Neuronal stem cell (in vitro differentiated cells): Measurements from ENCODE around the gene RABL3.

Experiments
- DNase-seq: peaks from one replicate; pipeline ENCODE4 v3.0.0-alpha.2; 2013; ENCODE audit warnings: low spot score
- H2AFZ ChIP-seq: one replicate; pipeline ENCODE4 v1.6.1; 2013; ENCODE audit warnings: mild to moderate bottlenecking, low read length, inconsistent platforms
- H2AK5ac ChIP-seq: 2 replicates; pipeline ENCODE4 v1.6.1; 2013; ENCODE audit warnings: low read depth, mild to moderate bottlenecking, inconsistent platforms, low read length, moderate library complexity, mixed read lengths
- H2BK120ac ChIP-seq: 2 replicates; pipeline ENCODE4 v1.6.1; 2013; ENCODE audit warnings: low read depth, mild to moderate bottlenecking, inconsistent platforms, low read length, moderate library complexity, mixed read lengths
- H2BK12ac ChIP-seq: one replicate; pipeline ENCODE4 v1.6.1; 2013; ENCODE audit warnings: low read length, inconsistent platforms
- H2BK15ac ChIP-seq: 2 replicates; pipeline ENCODE4 v1.6.1; 2013; ENCODE audit warnings: mild to moderate bottlenecking, low read length, inconsistent platforms, mixed read lengths
- H2BK5ac ChIP-seq: one replicate; pipeline ENCODE4 v1.6.1; 2013; ENCODE audit warnings: inconsistent platforms, mild to moderate bottlenecking, low read length, moderate library complexity
- H3K14ac ChIP-seq: one replicate; pipeline ENCODE4 v1.6.1; 2013; ENCODE audit warnings: low read length, inconsistent platforms
- H3K18ac ChIP-seq: 2 replicates; pipeline ENCODE4 v1.6.1; 2013; ENCODE audit warnings: low read length, inconsistent platforms
- H3K23ac ChIP-seq: 2 replicates; pipeline ENCODE4 v1.6.1; 2013; ENCODE audit warnings: low read depth, mild to moderate bottlenecking, mixed read lengths, low read length, inconsistent platforms; ENCODE audit not compliant: poor library complexity
- H3K27ac ChIP-seq: replicated peaks from 3 replicates; pipeline ENCODE4 v1.5.1; 2013; ENCODE audit warnings: low read length, inconsistent platforms
- H3K27me3 ChIP-seq, 3 experiments: 2 replicates each; pipeline ENCODE4 v1.6.1; 2013; ENCODE audit warnings: low read length in 3 of 3, mild to moderate bottlenecking in 2 of 3, inconsistent platforms in 1 of 3, low read depth in 1 of 3, mixed read lengths in 1 of 3, moderate library complexity in 1 of 3; ENCODE audit not compliant: control insufficient read depth in 3 of 3, insufficient read depth in 3 of 3
- H3K36me3 ChIP-seq, 2 donors: replicated peaks in 1 of 2; 2 replicates each; pipeline ENCODE4 v1.6.1; 2013; ENCODE audit warnings: low read length in 2 of 2; ENCODE audit not compliant: control insufficient read depth in 2 of 2, insufficient read depth in 2 of 2
- H3K4ac ChIP-seq: 2 replicates; pipeline ENCODE4 v1.6.1; 2013; ENCODE audit warnings: inconsistent platforms, mild to moderate bottlenecking, low read length, moderate library complexity
- H3K4me1 ChIP-seq, 2 donors: 1 replicate in 1 of 2; 2 replicates in 1 of 2; pipeline ENCODE4 v1.6.1; 2013; ENCODE audit warnings: low read length in 2 of 2, low read depth in 1 of 2; ENCODE audit not compliant: control insufficient read depth in 2 of 2, insufficient read depth in 1 of 2
- H3K4me2 ChIP-seq: one replicate; pipeline ENCODE4 v1.6.1; 2013; ENCODE audit warnings: mild to moderate bottlenecking, low read length, inconsistent platforms; ENCODE audit not compliant: insufficient read depth, poor library complexity, severe bottlenecking
- H3K4me3 ChIP-seq, 2 donors: 2 replicates each; pipeline ENCODE4 v1.5.1; 2013; ENCODE audit warnings: low read length in 2 of 2, mild to moderate bottlenecking in 2 of 2, inconsistent platforms in 1 of 2, moderate library complexity in 1 of 2
- H3K79me1 ChIP-seq: one replicate; pipeline ENCODE4 v1.6.1; 2013; ENCODE audit warnings: low read depth, mild to moderate bottlenecking, inconsistent platforms, low read length, moderate library complexity
- H3K9ac ChIP-seq: one replicate; pipeline ENCODE4 v1.6.1; 2013; ENCODE audit warnings: mild to moderate bottlenecking, low read depth, low read length, inconsistent platforms; ENCODE audit not compliant: poor library complexity
- H3K9me3 ChIP-seq, 2 donors: replicated peaks in 1 of 2; 2 replicates each; pipeline versions ENCODE3 to v1.6.1; 2013; ENCODE audit warnings: low read length in 2 of 2, mild to moderate bottlenecking in 2 of 2, inconsistent platforms in 1 of 2, low read depth in 1 of 2, mixed read lengths in 1 of 2, moderate library complexity in 1 of 2; ENCODE audit not compliant: control insufficient read depth in 2 of 2, insufficient read depth in 1 of 2
- H4K8ac ChIP-seq: one replicate; pipeline ENCODE4 v1.6.1; 2013; ENCODE audit warnings: low read depth, mild to moderate bottlenecking, inconsistent platforms, low read length, moderate library complexity
- H4K91ac ChIP-seq: one replicate; pipeline ENCODE4 v1.6.1; 2013; ENCODE audit warnings: low read length, low read depth, mild to moderate bottlenecking, inconsistent platforms; ENCODE audit not compliant: poor library complexity
- WGBS, 2 donors: extraction: QIAGEN DNeasy Blood & Tissue Kit; methylation state at CpG; one replicate each; pipeline ENCODE4 v1.1.7; 2013; ENCODE audit warnings: missing lambda C conversion rate in 2 of 2, mixed read lengths in 1 of 2; ENCODE audit not compliant: insufficient read length in 2 of 2, insufficient replicate concordance in 1 of 2; ENCODE audit errors: extremely low coverage in 2 of 2; 5-methylcytosine and 5-hydroxymethylcytosine counted together

Gene RABL3

DNA sequence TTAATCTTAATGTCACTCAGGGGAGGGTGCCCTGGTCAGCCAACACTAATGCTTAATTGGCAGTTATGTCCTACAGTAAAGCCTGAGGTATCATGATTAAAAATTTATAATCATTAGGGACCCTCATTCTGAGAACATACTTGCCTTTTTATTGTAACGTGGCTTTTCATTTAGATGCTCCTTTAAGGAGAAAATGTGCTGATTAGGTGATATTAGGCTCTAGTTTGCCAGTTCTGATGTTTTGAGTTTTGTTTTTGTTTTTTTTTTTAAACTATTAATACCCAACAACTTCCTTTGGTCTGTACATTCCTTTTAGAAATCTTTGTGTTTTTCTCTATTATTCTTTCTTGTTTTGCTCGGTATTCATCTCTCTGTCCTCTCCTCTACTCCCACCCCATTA is 10.5 kb upstream of the RABL3 start:
- Histone ChIP-seq H3K36me3 (peaks cover 1 to 64% of the 10 kb centered on the region in 2 donors), H3K4me3 (no peak overlapping the region), H2BK5ac (no peak overlapping the region), H3K9me3 (peaks cover 0 to 2% of the 10 kb centered on the region in 2 donors), H3K4me1 (no peaks in the 10 kb centered on the region), H2BK15ac (no peak overlapping the region), H4K8ac (no peak overlapping the region), H3K14ac (no peak overlapping the region), H3K9ac (no peak overlapping the region), H3K79me1 (no peaks in the 10 kb centered on the region), H3K27ac (no peak overlapping the region), H3K23ac (no peak overlapping the region), H3K4ac (no peak overlapping the region), H2BK12ac (no peak overlapping the region), H4K91ac (no peak overlapping the region), H2AFZ (no peak overlapping the region), H2BK120ac (no peak overlapping the region), H2AK5ac (no peak overlapping the region), H3K4me2 (no peak overlapping the region), H3K18ac (no peak overlapping the region), H3K27me3 (no peaks in the 10 kb centered on the region)
- WGBS, 2 donors, result no CpG with 5 or more reads among the region's 2 CpGs
- DNase-seq, result no peak

DNA sequence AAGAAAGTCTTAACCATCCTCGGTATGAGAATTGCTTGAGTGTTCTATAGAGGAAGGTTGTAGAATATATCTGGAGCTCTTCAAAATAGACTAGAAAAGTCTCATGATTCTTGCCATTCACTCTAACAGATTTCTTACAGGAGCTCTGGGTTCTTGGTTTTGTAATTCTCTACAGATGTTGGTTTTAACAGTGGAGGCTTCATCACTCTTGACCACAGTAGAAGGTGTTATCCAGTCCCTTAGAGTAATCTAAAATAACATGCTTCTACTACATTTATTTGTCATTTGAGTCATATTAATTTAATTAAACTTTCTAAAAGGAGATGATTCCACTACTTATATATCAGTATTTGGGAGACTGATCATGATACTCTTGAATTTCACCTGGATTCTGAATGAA is 9.9 kb upstream of the RABL3 start:
- no peak overlapping the region for H3K9ac ChIP-seq
- no peak overlapping the region for H2BK12ac ChIP-seq
- H2BK5ac ChIP-seq, result no peak overlapping the region
- H2BK120ac ChIP-seq, result no peak overlapping the region
- H2AK5ac ChIP-seq, result no peak overlapping the region
- H3K4me2 ChIP-seq, result no peak overlapping the region
- no peak overlapping the region for H4K8ac ChIP-seq
- H3K18ac ChIP-seq, result no peak overlapping the region
- no peak overlapping the region for H3K4me3 ChIP-seq
- H2BK15ac ChIP-seq, result no peak overlapping the region
- H2AFZ ChIP-seq, result no peak overlapping the region
- no peak overlapping the region for H3K27ac ChIP-seq
- H3K9me3 ChIP-seq, result peaks cover 0 to 6% of the 10 kb centered on the region in 2 donors
- no CpG with 5 or more reads among the region's 1 CpG for WGBS, 2 donors
- H3K36me3 ChIP-seq, result peaks cover 1 to 58% of the 10 kb centered on the region in 2 donors
- H3K4ac ChIP-seq, result no peak overlapping the region
- no peaks in the 10 kb centered on the region for H3K4me1 ChIP-seq
- H3K14ac ChIP-seq, result no peak overlapping the region
- no peak overlapping the region for H3K23ac ChIP-seq
- no peaks in the 10 kb centered on the region for H3K27me3 ChIP-seq
- peaks cover 1% of the 10 kb centered on the region for H3K79me1 ChIP-seq
- no peak overlapping the region for H4K91ac ChIP-seq
- DNase-seq, result no peak

DNA sequence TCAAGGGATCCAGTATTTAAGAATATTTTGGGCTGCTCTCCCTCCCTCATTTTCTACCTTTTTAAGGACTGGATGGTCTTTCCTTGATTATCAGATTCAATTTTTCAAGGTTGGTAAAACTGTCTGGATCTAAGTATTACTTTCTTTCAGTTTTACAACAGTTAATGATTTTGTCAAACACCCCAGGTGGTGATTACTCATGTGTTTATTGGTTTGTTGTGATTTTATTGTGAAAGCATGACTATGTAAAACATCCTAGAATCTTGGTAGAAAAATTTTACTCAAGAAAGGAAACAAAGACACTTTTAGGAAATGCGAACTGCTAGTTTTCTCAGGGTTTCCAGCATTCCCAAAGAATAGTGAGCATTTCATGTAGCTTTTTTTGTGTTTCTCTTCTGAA is 7.5 kb upstream of the RABL3 start:
- no CpG with 5 or more reads among the region's 1 CpG for WGBS, 2 donors
- H3K23ac ChIP-seq, result no peak overlapping the region

DNA sequence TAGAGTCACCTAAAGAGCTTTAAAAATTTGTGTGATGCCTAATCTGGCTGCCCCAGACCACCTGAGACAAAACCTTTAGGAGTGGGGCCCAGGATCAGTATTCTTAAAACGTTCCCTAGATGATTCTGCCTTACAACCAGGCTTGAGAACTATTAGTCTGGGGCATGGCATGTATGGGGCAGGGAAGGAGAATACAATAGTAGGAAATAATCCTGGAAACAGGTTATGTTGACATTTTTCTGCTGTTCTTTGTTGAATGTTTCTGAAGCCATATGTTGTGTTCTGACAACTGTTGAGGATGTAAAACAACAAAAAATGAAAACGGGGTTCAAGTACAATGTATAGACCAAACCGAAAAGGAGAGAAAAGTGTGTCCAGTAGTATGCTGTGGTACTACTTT is 3.1 kb upstream of the RABL3 start:
- no peak overlapping the region for H2BK5ac ChIP-seq
- no peak overlapping the region for H3K14ac ChIP-seq
- no peak overlapping the region for H3K23ac ChIP-seq
- H3K27me3 ChIP-seq, result no peaks in the 10 kb centered on the region
- no peak overlapping the region for H3K9ac ChIP-seq
- no peak overlapping the region for H3K4me3 ChIP-seq
- no peak overlapping the region for H2AFZ ChIP-seq
- H3K9me3 ChIP-seq, result peaks cover 0 to 4% of the 10 kb centered on the region in 2 donors
- peaks cover 6% of the 10 kb centered on the region for H3K79me1 ChIP-seq
- H4K91ac ChIP-seq, result no peak overlapping the region
- H3K4me2 ChIP-seq, result no peak overlapping the region
- WGBS, 2 donors, result no CpG with 5 or more reads among the region's 3 CpGs
- H4K8ac ChIP-seq, result no peak overlapping the region
- no peak for DNase-seq
- no peak overlapping the region for H3K18ac ChIP-seq
- no peak overlapping the region for H2BK12ac ChIP-seq
- no peak overlapping the region for H2BK15ac ChIP-seq
- no peak overlapping the region for H2AK5ac ChIP-seq
- peaks cover 5 to 9% of the 10 kb centered on the region in 2 donors for H3K4me1 ChIP-seq
- H3K27ac ChIP-seq, result no peak overlapping the region
- H3K4ac ChIP-seq, result no peak overlapping the region
- H2BK120ac ChIP-seq, result no peak overlapping the region
- peaks cover 1 to 4% of the 10 kb centered on the region in 2 donors for H3K36me3 ChIP-seq

More for the DNA sequence above, 7.5 kb upstream of the RABL3 start:
- H3K18ac ChIP-seq, result no peak overlapping the region
- no peak overlapping the region for H2AFZ ChIP-seq
- peaks cover 1% of the 10 kb centered on the region for H3K79me1 ChIP-seq
- no peak overlapping the region for H2BK120ac ChIP-seq
- H3K4me3 ChIP-seq, result no peak overlapping the region
- H2BK5ac ChIP-seq, result no peak overlapping the region
- no peak overlapping the region for H4K8ac ChIP-seq
- H2BK15ac ChIP-seq, result no peak overlapping the region
- no peak overlapping the region for H3K27ac ChIP-seq
- H3K36me3 ChIP-seq, result peaks cover 1 to 44% of the 10 kb centered on the region in 2 donors
- H3K14ac ChIP-seq, result no peak overlapping the region
- H3K9me3 ChIP-seq, result peaks cover 0 to 6% of the 10 kb centered on the region in 2 donors
- H3K4ac ChIP-seq, result no peak overlapping the region
- H2BK12ac ChIP-seq, result no peak overlapping the region
- H4K91ac ChIP-seq, result no peak overlapping the region
- H3K4me2 ChIP-seq, result no peak overlapping the region
- H2AK5ac ChIP-seq, result no peak overlapping the region
- no peaks in the 10 kb centered on the region for H3K27me3 ChIP-seq
- no peak for DNase-seq
- H3K9ac ChIP-seq, result no peak overlapping the region
- H3K4me1 ChIP-seq, result no peaks in the 10 kb centered on the region
